Renal pelvis (tissue), 4 donors: Measurements from ENCODE around the gene NRCAM. TPM values are rescaled to one million over a fixed set of nuclear protein-coding genes. Genes with fewer than 3 reads are reported as not detected.
A peak's percentile ranks its signal among the peaks of the same experiment; 100 is the strongest.

ENCODE experiments used
- DNase-seq: peaks from one replicate; pipeline ENCODE4 v3.0.0-alpha.2; 2013
- polyA plus RNA-seq, 3 donors: library from polyadenylated mRNA; unstranded; fragments of 120-200 nt; gene quantifications; one replicate each; pipeline ENCODE4 v1.2.1, GENCODE V29; 2013; ENCODE audit not compliant: insufficient read length in 3 of 3

Gene NRCAM
- polyA plus RNA-seq, 3 donors = 18.2 to 24.8 (median 20.4) TPM

DNA sequence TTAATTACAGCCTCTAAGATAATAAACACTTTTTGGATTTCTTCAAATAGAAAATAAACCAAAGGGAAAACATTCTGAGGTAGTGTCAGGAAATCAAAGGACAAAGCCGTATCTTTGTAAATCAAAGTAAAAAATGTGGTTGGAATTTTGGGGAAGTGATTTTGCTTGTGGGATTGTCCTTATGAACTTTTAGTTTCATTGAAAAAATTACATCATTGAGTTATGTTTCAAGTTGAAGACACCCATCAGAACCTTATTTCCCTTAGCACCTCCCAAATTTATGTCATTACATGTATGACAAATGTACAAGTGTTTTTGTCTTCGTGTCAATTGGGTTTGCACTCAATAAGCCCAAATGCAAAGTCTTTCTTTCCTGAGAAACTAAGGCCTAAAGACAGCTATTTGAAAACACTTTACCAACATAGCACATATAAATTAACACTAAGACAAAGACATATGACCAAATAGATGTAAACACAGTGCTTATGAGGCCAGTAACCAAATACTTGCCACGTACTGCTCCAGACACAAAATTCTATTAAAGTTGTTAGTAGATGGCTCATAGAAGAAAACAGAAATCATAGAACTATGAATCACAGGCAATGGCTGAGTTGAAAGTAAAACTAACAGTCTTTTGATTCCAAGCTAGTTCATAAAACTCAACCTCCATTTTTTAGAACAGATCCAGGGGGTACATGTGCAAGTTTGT lies 299.2 kb downstream of the NRCAM start:
- DNase-seq = no peak

DNA sequence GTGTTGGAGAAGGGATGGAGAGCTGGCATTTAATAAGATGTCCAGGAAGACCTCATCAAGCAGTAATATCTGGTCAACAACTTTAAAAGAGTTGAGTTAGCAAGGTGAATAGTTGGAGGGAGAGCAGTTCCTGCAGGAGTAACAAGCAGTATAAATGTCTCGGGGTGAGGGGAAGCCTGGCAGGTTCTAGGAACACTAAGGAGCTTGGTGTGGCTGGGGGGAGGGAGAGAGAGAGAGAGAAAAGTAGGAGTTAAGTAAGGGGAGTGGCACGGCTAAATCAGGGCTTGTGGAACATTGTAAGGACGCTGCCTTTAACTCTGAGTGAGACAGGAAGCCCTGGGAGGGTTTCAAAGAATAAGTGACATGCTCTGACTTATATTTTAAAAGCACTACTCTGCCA lies 304.0 kb downstream of the NRCAM start:
- DNase-seq = no peak

DNA sequence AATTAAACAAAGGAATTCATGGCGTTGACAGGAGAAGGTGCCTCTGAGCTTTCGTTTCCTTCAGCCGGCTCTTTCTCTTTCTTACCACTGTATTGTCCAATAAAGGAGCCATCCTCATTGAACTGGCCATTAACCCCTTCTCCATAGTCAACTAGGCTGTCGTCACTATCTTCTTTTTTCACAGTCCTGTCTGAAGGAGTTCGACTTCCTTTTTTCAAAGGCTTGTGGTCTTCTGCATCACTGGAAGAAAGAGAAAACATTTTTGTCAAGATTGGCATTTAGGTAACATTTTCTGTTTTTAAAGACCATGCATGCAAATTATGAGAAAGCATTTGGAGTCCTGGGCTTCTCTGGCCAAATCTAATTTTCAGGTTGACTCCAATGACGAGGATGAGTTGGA lies 306.3 kb downstream of the NRCAM start:
- DNase-seq = no peak

DNA sequence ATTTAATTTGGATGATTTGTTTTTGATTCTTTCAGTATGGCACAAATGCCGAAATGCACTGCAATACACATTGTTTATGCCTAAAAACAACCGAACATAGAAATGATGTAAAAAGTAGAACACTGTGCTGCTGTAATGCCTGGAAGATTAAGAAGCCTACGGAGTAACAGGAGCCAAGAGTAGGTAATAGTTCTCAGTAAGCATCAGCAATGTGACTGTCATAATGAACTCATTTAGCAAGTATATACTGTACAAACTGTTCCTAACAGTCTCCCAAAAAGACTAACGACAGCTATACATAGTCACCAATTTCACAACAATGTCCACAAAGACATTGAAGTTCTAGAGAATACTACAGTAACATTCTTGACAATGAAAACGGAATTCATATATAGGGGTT lies 307.1 kb downstream of the NRCAM start:
- DNase-seq = no peak

DNA sequence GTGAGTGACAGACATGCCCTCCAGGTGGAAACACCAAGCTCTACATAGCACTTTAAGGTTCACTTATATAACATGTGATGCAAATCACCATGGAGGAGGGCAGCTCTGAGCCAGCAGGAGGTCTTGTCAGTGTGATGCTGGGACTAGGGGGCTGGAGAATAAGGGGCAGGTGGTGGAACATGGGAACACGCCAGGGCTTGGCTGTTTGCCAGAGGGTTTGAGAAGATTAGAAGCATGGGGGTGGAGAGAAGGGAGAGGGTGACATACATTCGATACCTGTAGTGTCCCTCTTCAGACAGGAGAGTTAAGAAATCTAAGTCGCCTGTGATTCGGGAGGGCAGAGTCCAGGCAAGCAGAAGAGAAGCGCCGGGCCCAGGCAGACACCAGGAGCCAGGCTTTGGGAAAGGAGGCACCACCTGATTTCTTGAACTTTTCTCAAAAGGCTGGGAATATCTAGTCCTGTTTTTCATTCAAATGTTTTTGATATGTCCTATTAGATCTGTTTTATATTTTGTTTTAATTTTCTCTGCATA lies 309.1 kb downstream of the NRCAM start:
- no peak for DNase-seq

DNA sequence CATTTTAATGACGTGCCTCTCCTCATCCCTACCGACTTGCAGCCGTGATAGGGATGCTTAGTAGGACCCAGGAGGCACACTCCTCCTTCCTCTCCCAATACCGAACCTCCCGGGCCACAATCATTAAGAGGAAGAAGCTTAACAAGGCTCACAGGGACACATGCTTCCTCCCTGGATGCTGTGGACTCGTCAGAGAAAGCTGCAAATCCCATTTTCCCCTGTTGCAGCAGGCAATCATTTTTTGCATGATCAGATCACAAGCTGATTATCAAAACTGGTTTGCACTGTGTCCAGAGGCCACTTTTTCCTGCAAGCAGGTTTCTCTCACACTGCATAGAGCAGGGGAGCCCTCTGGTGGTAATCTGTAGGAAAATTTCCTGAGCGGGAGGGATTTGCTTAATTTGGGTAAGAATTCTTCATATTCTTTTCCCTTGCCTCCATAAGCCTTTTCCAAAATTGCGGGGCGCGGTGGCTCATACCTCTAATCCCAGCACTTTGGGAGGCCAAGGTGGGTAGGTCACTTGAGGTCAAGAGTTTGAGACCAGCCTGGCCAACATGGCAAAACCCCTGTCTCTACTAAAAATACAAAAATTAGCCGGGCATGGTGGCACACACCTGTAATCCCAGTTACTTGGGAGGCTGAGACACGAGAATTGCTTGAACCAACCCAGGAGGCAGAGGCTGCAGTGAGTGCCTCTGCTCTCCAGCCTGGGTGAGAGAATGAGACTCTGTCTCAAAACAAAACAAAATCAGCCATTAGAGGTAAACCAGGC lies 310.0 kb downstream of the NRCAM start:
- DNase-seq = peak; percentile 78

DNA sequence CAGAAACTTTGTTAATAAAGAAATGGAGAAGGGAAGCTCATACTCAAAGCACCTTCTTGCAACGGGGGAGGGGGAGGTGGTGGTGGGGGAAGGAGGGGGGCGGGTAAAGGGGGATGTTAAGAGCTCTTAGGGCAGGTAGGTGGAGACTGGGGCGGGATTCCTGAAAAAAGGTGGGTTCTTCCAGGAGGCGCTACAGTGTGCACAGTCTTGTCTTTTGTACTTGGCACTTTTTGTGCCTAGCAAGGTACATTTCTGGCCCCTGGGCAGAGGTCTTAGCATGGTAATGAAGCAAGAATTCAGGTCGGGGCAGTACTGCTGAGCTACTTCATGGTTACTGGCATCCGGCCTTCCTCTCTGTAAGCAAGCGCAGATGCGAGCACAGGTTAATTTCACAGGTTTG lies 310.8 kb downstream of the NRCAM start:
- DNase-seq = no peak

DNA sequence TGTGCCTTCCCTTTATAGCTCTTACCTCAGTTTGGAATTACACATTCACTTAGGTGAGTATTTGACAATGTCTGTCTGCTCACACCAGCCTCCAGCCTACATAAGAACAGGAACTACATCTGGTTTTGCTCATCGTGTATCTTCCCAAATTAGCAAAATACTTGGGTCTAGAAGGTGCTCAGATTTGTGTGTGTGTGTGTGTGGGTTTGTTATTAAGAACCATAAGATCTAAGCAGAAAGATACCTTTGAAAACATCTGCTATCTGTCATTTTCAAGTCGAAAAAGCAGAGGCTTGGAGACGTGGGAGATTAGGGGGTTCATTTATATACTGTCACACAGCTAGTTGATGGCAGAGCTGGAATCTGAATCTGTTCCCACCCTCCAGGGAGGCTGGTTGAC lies 311.3 kb downstream of the NRCAM start:
- no peak for DNase-seq

DNA sequence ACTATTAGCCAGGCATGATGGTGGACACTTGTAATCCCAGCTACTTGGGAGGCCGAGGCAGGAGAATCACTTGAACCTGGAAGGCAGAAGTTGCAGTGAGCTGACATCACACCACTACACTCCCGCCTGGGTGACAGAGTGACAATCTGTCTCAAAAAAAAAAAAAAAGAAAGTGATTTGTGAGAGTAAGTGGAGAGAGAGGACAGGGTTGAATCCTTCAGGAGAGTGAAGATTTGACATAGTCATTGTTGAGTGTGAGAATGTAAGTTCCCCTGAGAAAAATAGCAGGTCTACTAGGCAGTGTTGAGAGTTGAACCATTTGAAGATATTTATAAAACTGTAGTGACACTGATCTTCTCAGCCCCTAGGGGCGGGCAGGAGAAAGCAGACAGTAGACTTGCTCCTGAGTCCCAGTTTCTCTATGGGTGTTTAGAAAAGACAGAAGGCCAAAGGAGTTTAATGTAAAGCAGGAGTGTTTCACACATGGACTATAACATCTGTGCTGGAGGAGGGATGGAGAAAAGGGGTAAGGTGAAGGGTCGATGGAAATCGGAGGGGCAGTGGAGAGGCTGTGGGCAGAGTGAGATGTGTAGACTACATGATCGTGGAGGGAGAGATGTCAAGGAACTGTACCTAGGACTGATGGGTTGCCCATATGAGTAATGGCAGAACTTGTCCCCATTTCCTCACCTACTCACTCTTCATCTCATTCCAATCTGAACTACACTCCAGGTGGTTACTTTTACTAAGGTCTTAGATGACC lies 312.4 kb downstream of the NRCAM start:
- DNase-seq = no peak

DNA sequence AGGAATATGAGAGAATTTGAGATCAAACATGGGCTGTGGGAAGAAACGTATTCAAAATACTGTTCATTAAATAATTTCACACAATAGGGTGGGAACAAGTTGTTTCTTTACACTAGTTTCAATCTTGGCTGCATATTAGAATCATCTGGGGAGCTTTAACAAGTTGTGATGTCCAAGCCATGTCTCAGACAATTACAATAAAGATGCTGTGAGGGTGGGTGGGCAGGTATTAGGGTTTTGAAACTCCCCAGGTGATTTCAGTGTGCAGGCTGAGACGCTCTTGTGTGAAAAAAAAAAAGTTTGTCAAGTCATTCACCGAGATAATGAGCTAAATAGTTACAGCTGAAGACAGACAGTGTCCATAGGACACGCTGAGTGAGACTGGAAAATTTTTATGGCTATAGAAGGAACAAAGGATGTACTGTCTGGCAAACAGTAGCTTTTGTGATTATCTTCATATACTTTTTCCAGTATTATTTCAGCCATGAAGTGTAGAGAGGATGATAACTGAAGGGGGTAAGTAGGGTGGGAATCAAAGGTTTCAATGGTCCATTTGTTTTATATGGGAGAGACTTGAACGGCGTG lies 313.5 kb downstream of the NRCAM start:
- DNase-seq = no peak

DNA sequence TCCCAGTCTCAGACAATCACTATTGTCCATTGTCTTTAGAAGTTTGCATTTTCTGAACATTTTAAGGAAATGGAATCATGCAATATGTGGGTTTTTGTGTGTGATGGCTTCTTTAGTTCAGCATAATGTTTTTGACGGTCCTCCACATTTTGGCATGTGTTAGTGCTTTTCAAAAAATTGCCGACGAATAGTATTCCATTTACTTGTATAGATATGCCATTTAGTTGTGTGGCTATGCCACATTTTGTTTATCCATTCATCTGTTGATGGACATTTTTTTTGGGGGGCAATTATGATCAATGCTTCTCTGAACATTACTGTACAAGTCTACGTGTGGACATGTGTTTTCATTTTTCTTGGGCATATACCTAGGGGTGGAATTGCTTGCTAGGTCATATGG lies 314.1 kb downstream of the NRCAM start:
- no peak for DNase-seq

DNA sequence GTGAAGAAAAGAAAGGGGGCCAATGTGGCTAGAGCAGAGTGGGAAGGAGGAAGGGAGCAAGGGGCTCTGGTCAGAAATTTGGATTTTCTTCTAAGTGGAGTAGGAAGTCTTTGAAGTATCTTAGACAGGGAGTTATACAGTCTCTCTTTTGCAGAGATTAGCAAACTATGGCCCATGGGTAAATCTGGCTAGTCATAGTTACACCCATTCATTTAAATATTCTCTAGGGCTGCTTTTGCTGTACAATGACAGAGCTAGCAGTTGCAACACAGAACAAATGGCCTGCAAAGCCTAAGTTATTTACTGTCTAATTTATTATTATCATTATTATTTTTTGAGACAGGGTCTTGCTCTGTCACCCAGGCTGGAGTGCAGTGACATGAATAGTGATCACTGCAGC lies 315.6 kb downstream of the NRCAM start:
- no peak for DNase-seq

DNA sequence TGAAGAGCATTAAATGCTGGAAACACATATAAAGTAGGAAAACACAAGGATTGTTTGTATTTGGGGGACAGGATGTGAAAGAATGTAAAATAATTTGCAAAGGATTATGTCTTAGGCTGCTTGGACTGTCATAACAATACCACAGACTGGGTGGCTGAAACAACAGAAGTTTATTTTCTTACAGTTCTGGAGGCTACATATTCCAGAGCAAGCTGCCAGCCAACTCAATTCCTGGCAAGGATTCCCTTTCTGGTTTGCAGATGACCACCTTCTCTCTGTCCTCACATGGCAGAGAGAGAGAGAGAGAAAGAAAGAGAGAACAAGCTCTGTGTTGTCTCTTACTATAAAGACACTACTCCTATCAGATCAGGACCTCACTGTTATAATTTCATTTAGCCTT lies 317.3 kb downstream of the NRCAM start:
- no peak for DNase-seq

DNA sequence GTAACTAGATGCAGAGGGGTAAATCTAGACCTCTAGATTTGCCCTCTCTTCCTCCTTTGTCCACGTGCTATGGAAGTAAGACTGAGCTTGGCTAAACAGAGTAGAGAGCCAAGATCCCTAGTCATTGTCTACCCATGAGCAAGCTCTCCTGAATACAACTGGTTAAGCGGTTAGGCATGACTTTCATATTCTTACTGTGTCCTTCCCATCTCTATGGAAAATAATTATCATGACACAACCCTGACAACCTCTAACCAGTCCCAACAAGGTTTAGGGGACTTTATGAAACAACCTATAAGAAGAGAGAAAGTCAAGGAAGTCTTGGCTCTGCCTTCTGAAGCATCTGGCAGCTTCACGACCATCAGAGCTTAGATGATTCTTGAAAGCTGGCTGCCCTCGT lies 318.2 kb downstream of the NRCAM start:
- DNase-seq = no peak

DNA sequence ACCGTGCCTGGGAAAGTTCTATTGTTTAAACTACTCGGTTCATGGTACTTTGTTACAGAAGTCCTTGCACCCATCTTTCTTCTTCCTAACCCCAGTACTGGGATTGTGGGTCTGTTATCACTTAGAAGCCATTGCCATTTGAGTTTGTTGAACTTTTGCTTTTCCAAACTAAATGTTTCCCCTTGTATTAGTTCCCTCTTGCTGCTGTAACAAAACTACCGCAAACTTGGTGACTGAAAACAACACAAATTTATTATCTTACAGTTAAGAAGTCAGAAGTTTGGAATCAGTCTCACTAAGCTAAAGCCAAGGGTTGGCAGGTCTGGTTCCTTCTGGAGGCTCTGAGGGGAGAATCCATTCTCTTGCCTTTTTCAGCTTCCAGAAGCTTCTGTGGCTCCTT lies 319.2 kb downstream of the NRCAM start:
- no peak for DNase-seq

DNA sequence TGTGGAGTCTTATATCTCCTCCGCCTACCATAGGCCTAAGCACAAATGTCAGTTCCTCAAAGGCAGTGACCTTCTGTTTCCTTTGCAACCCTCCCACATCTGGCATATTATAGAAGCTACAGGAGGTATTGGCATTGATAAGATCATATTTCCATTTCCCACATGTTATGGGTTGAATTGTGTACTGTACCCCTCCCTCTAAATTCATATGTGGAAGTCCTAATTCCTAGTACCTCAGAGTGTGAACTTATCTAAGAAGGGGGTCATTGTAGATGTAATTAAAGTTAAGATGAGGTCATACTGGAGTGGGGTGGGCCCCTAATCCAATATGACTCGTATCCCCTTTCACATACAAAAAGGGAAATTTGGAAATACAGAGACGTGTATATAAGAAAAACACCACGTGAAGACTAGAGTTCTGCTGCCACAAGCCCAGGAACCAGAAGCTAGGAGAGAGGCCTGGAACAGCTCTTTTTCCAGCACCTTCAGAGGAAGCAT lies 320.0 kb downstream of the NRCAM start:
- DNase-seq = no peak

DNA sequence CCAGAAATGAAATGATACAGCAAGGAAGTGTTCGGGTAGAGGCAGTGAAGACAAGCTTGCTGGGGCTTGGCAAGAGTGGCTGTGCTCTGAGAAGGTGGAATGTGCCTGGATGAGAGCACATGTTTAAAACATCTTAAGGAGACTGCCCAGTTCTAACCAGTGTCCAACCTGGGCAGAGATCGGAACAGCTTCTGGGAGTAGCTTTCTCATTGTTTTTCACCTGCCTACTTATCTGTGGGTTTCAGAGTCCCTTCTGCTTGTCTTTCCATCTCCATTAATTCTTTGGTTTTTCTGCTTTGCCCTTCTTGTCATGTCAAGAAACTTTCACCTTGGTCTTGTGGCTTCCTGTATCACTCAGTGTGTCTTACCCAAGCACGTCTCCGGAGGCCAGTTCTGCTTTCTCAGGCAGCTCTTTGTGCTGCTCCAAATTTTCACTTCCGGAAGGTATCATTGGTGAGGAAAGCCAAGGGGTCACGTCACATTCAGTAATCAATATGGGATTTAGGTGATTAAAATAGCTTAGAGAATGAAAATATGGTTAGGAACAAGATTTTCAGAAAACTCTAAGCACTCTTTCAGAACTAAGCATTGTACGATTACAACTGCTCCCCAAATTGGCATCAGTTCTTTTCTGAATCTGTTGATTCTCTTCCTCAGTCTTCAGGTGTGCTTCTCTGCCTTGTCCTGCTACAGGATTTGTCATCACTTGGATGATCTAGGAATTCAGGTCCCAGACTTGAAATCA lies 320.6 kb downstream of the NRCAM start:
- no peak for DNase-seq

DNA sequence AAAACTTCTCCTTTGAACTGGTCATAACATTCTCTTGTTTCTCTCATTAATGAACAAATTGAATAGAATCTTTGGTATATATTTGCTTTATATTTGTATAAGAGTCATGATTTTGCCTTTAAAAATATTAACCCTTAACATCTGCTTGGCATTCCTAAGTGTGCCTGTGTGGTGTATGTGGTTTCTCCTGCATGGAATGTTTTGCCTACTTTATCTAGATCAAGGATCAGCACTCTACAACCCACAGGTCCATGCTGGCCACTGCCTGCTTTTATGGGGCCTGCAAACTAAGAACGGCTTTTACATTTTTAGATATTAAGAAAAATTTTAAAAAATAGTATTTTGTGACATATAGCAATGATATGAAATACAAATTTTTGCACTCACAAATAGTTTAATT lies 321.8 kb downstream of the NRCAM start:
- no peak for DNase-seq

DNA sequence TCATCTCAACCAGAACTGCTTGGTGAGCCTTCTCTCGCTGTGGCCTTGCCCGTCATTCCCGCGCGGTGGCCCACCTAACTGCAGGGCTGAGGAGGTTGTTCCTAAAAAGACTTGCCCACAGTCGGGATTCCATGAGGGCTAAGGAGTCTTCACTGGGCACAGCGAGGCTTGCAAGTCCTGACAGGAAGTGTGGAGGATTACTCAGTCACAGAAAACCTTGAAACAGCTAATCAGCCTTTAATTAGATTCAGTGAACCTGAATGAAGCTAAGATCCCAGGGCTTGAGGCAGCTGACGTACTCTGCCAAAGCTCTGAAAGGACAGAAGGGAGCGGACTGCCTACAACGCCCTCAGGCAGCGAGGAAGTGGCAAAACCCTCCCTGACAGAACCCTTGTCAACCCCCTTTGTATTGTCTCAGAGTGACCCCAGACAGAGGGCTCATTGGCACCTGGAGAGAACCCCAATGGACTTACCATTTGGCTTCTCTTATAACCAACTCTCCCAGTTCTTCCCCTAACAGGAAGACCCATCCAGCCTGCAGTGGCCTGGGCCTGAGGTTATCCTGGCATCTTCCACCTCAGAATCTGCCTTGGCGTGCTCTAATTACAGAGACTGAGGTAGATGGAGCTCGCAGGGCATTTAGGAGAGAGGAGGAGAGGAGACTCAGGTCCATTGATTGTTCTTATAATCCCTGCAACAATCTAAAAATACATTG lies 323.5 kb downstream of the NRCAM start:
- DNase-seq = no peak

DNA sequence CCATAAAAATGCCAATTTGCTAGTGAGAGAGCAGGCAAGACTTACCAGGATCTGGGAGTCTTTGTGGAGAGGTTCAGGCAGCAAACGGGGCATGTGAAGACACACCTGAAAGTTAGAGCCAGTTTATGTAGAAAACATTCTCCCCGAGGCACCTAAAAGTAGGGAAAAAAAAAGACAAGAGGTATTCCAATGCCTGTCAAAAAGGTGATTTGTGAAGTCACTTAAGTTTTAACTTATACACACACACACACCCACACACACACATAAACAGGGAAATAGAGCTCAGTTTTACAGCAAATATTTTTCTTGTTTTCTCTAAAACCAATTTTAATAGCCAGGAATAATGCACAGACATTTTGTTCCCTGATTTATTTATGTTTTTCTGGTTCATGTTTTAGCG lies 326.0 kb downstream of the NRCAM start, which contains the start of gene LAMB4:
Gene LAMB4 (minus strand): TSS at position 101 of the 400 bp plus-strand sequence. CDS start 7,197 bp downstream, outside the sequence.
- no peak for DNase-seq
